Common myeloid progenitor, CD34-positive (primary cell): ENCODE results near the gene KRT26.
A peak's percentile ranks its signal among the peaks of the same experiment; 100 is the strongest.

ENCODE experiments used
- CTCF ChIA-PET: fragments of 350-600 bp; sonication (Branson Sonifier 250); formaldehyde crosslinking; loops from one replicate; lab custom pipeline; 2021; ENCODE audit warnings: antibody characterized with exemption; lab: Charles Lee
- POLR2A ChIA-PET: fragments of 350-600 bp; sonication (Branson Sonifier 250); formaldehyde crosslinking; loops from one replicate; lab custom pipeline; 2021; ENCODE audit warnings: antibody characterized with exemption; lab: Charles Lee
- DNase-seq, 3 donors: peaks; one replicate each; pipeline versions ENCODE4 v3.0.0 to v3.0.0-alpha.2; 2013
- H3K27ac ChIP-seq, 2 experiments: 1 replicate in 1 of 2; 2 replicates in 1 of 2; pipeline ENCODE4 v1.7.0; 2013; ENCODE audit warnings: inconsistent platforms in 2 of 2, low read length in 2 of 2, mild to moderate bottlenecking in 2 of 2, low read depth in 1 of 2, moderate library complexity in 1 of 2; ENCODE audit not compliant: severe bottlenecking in 2 of 2, insufficient read depth in 1 of 2, poor library complexity in 1 of 2
- H3K27me3 ChIP-seq, 5 experiments: replicated peaks in 2 of 5; 1 replicate in 3 of 5; 2 replicates in 2 of 5; pipeline versions ENCODE4 v1.6.1 to v1.7.0; 2013; ENCODE audit warnings: low read length in 4 of 5, mild to moderate bottlenecking in 2 of 5, moderate library complexity in 2 of 5, inconsistent platforms in 1 of 5; ENCODE audit not compliant: insufficient read depth in 5 of 5, control insufficient read depth in 4 of 5
- H3K36me3 ChIP-seq, 4 experiments: 1 replicate in 2 of 4; 2 replicates in 2 of 4; pipeline versions ENCODE4 v1.6.1 to v1.7.0; 2013; ENCODE audit warnings: low read length in 3 of 4, control low read depth in 1 of 4, mild to moderate bottlenecking in 1 of 4; ENCODE audit not compliant: control insufficient read depth in 4 of 4, insufficient read depth in 4 of 4
- H3K4me1 ChIP-seq, 4 experiments: 1 replicate in 3 of 4; 2 replicates in 1 of 4; pipeline versions ENCODE4 v1.6.1 to v1.7.1; 2013; ENCODE audit warnings: low read length in 3 of 4, mild to moderate bottlenecking in 3 of 4, control low read depth in 1 of 4, inconsistent platforms in 1 of 4, moderate library complexity in 1 of 4; ENCODE audit not compliant: control insufficient read depth in 4 of 4, insufficient read depth in 4 of 4; ENCODE audit errors: control extremely low read depth in 1 of 4
- H3K4me3 ChIP-seq, 7 experiments: 1 replicate in 4 of 7; 2 replicates in 3 of 7; pipeline versions ENCODE4 v1.5.1 to v1.7.0; 2013; ENCODE audit warnings: mild to moderate bottlenecking in 7 of 7, low read length in 6 of 7, moderate library complexity in 6 of 7, inconsistent platforms in 2 of 7, low read depth in 2 of 7, control low read depth in 1 of 7; ENCODE audit not compliant: insufficient read depth in 4 of 7, control insufficient read depth in 1 of 7; ENCODE audit errors: extremely low read depth in 1 of 7
- H3K9me3 ChIP-seq, 5 experiments: 1 replicate in 4 of 5; 2 replicates in 1 of 5; pipeline versions ENCODE4 v1.6.1 to v1.7.1; 2013; ENCODE audit warnings: low read length in 4 of 5, mild to moderate bottlenecking in 2 of 5, inconsistent platforms in 1 of 5, low read depth in 1 of 5, moderate library complexity in 1 of 5; ENCODE audit not compliant: control insufficient read depth in 4 of 5, insufficient read depth in 2 of 5; ENCODE audit errors: control extremely low read depth in 1 of 5
- WGBS: methylation state at CpG from one replicate; pipeline ENCODE4 v1.1.5; 2013; ENCODE audit not compliant: insufficient coverage; 5-methylcytosine and 5-hydroxymethylcytosine counted together

The KRT26 gene

GRCh38 chr17:40779181-40779909 lies 7.3 kb upstream of the KRT26 start:
- peaks cover 0 to 2% (median 0%) of the 10 kb centered on the region in 5 experiments for H3K9me3 ChIP-seq
- ChIA-PET CTCF (no interaction called here), POLR2A (no interaction called here)
- H3K27ac ChIP-seq: no peak overlapping the region
- peak in 2 of 3 donors; percentile 22 to 46 for DNase-seq
- peak overlapping the region in 2 of 7 experiments; percentile 33 to 53 for H3K4me3 ChIP-seq
- 20% methylated on average over 28 of the region's 37 CpGs for WGBS
- peaks cover 0 to 2% (median 0%) of the 10 kb centered on the region in 4 experiments for H3K4me1 ChIP-seq
- peaks cover 15 to 75% (median 17%) of the 10 kb centered on the region in 5 experiments for H3K27me3 ChIP-seq
- no peaks in the 10 kb centered on the region for H3K36me3 ChIP-seq

- H3K4me3 ChIP-seq: no peak overlapping the region
- ChIA-PET CTCF (no interaction called here), POLR2A (no interaction called here)
- H3K36me3 ChIP-seq: no peaks in the 10 kb centered on the region
- WGBS: no CpG with 5 or more reads among the region's 5 CpGs
- no peak for DNase-seq
- peaks cover 0 to 2% (median 0%) of the 10 kb centered on the region in 5 experiments for H3K9me3 ChIP-seq
- peaks cover 15 to 71% (median 18%) of the 10 kb centered on the region in 5 experiments for H3K27me3 ChIP-seq
- peaks cover 0 to 2% (median 0%) of the 10 kb centered on the region in 4 experiments for H3K4me1 ChIP-seq
- H3K27ac ChIP-seq: no peak overlapping the region
Measured at GRCh38 chr17:40778461-40778860, 6.5 kb upstream of the KRT26 start.

GRCh38 chr17:40777971-40778370 lies 6.0 kb upstream of the KRT26 start:
- H3K27me3 ChIP-seq: peaks cover 16 to 71% (median 17%) of the 10 kb centered on the region in 5 experiments
- H3K36me3 ChIP-seq: no peaks in the 10 kb centered on the region
- 100% methylated on average over 1 of the region's 3 CpGs for WGBS
- ChIA-PET CTCF (no interaction called here), POLR2A (no interaction called here)
- peaks cover 0 to 2% (median 0%) of the 10 kb centered on the region in 4 experiments for H3K4me1 ChIP-seq
- no peak overlapping the region for H3K4me3 ChIP-seq
- no peak for DNase-seq
- H3K27ac ChIP-seq: no peak overlapping the region
- H3K9me3 ChIP-seq: peaks cover 0 to 2% (median 0%) of the 10 kb centered on the region in 5 experiments

- Histone ChIP-seq H3K4me3 (no peak overlapping the region), H3K4me1 (peaks cover 0 to 2% (median 0%) of the 10 kb centered on the region in 4 experiments), H3K27ac (no peak overlapping the region), H3K36me3 (no peaks in the 10 kb centered on the region), H3K9me3 (peaks cover 0 to 2% (median 0%) of the 10 kb centered on the region in 5 experiments), H3K27me3 (peaks cover 16 to 73% (median 20%) of the 10 kb centered on the region in 5 experiments)
- CTCF ChIA-PET: no interaction called here
- POLR2A ChIA-PET: no interaction called here
- 100% methylated on average over 2 of the region's 7 CpGs for WGBS
- DNase-seq: no peak
Measured at GRCh38 chr17:40777459-40777858, 5.5 kb upstream of the KRT26 start.

- Histone ChIP-seq H3K27me3 (peaks cover 16 to 72% (median 20%) of the 10 kb centered on the region in 5 experiments), H3K9me3 (peaks cover 0 to 2% (median 0%) of the 10 kb centered on the region in 5 experiments), H3K4me3 (no peak overlapping the region), H3K36me3 (no peaks in the 10 kb centered on the region), H3K27ac (no peak overlapping the region), H3K4me1 (peaks cover 0 to 2% (median 0%) of the 10 kb centered on the region in 4 experiments)
- POLR2A ChIA-PET: no interaction called here
- CTCF ChIA-PET: no interaction called here
- no peak for DNase-seq
- WGBS: 89% methylated on average over 3 of the region's 4 CpGs
Measured at GRCh38 chr17:40775945-40776344, 3.9 kb upstream of the KRT26 start.

- CTCF ChIA-PET: no interaction called here
- H3K9me3 ChIP-seq: peaks cover 0 to 45% (median 21%) of the 10 kb centered on the region in 5 experiments
- WGBS: 100% methylated on average over 1 of the region's 2 CpGs
- POLR2A ChIA-PET: no interaction called here
- no peaks in the 10 kb centered on the region for H3K4me1 ChIP-seq
- no peak overlapping the region for H3K4me3 ChIP-seq
- H3K27me3 ChIP-seq: peaks cover 3 to 35% (median 14%) of the 10 kb centered on the region in 5 experiments
- no peak overlapping the region for H3K27ac ChIP-seq
- DNase-seq: no peak
- no peaks in the 10 kb centered on the region for H3K36me3 ChIP-seq
Measured at GRCh38 chr17:40765657-40766056, 6.3 kb downstream of the KRT26 start.

GRCh38 chr17:40763752-40764151 lies 8.2 kb downstream of the KRT26 start:
- no peak overlapping the region for H3K4me3 ChIP-seq
- peaks cover 3 to 22% (median 8%) of the 10 kb centered on the region in 5 experiments for H3K27me3 ChIP-seq
- CTCF ChIA-PET: no interaction called here
- H3K27ac ChIP-seq: no peak overlapping the region
- H3K4me1 ChIP-seq: no peaks in the 10 kb centered on the region
- H3K36me3 ChIP-seq: no peaks in the 10 kb centered on the region
- peaks cover 4 to 63% (median 27%) of the 10 kb centered on the region in 5 experiments for H3K9me3 ChIP-seq
- peak in 1 of 3 donors; percentile 3 for DNase-seq
- WGBS: no CpG with 5 or more reads among the region's 1 CpG
- POLR2A ChIA-PET: no interaction called here
